Measurements from ENCODE around the gene ETHE1. TPM values are rescaled to one million over a fixed set of nuclear protein-coding genes. Genes with fewer than 3 reads are reported as not detected.

ETHE1 gene
- total RNA-seq (2014; rRNA removed; shearing (Covaris generic)), result 30.5 and 31.1 TPM in 2 replicates
- polyA plus RNA-seq (2015; cell fraction: cytosol; rRNA removed), result 20.6 and 24.7 TPM in 2 replicates
- 11.4 and 12.7 TPM in 2 replicates for polyA plus RNA-seq (2015; cell fraction: nucleus; rRNA removed)

DNA sequence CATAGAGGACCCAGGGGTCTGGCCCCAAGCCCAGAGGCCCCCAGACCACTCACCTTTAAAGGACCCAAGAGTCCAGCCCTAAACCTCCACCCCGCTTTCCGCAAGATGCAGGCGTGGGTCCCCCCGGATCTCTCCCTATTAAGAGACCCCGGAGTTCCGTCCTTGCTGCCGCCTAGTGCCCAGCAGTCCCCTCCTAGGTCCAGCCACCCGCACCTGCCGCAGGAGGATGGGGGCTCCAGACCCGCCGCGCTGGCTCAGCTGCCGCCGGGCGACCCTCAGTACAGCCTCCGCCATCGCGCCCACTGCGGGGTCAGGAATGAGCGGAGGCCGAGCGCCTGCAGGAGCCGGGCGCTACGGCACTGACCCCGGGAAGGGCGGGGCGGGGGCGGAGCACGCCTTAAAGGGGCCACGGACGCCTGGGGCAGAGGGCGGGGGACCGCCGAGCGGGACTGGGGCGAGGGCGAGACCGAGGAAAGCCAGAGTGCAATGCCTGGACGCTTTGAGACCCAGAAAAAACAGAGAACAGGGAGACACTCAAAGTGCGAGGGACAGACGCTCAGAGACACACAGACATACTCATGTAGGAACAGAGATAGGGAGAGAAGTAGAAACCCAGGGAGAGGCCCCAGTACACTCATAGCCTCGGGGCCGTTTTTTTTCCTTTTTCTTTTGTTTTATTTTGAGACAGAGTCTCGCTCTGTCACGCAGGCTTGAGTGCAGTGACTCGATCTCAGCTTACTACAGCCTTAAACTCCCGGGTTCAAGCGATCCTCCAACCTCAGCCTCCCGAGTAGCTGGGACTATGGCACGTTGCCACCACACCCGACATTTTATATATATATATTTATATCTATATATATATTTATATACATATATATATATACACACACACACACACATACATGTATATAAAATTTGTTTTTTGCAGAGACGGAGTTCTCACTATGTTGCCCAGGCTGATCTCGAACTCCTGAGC, at the start of gene ETHE1:
Gene ETHE1, minus strand, starts transcription at position 318 of the 976 bp plus-strand sequence. Its CDS starts 24 bp downstream, at position 294.
- peak; percentile 64 for DNase-seq (ENCODE audit: low read depth)

- no peak for DNase-seq (ENCODE audit: low read depth)
These were observed 49.2 kb upstream of the ETHE1 start for GRCh38 chr19:43575955-43576878.

GRCh38 chr19:43575156-43575950, 48.4 kb upstream of the ETHE1 start, which contains the start of the genes PINLYP and XRCC1:
TSS of gene PINLYP (plus strand) at chr19:43575801. CDS start at chr19:43577192, 1,391 bp downstream.
TSS of gene XRCC1 (minus strand) at chr19:43575527. CDS start at chr19:43575458, 69 bp downstream.
- peak; percentile 98 for DNase-seq (ENCODE audit: low read depth)

DNA sequence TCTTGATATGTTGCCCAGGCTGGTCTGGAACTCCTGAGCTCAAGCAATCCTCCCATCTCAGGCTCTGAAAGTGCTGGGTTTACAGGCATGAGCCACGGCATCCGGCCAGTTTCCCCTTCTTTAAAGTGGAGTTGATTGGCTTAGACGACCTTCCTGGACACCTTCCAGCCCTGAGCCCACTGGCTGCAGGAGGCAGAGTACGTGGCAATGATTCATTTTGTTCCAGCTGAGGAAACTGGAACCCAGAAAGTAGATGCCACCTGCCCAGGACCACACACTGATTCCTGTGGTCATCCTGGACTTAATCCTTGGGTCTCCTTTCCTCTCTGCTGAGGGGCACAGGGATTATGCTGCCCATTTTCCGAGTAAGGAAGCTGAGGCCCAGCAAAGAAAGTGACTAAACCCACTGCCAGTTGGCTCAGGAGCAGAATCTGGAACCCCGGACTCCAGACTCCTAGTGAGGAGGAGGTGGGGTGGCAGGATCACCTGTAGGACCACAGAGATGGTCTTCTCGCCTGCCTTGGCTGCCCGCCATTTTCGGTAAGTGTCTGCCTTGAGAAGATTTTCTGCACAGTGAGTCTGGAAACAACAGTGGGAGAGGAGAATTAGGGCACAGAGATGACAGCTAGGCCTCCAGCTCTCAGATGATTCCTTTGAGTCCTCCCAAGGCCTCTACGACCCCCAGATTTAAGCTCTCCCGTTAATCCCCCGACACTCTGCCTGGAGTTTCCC, 47.6 kb upstream of the ETHE1 start:
- peak; percentile 91 for DNase-seq (ENCODE audit: low read depth)

GRCh38 chr19:43572171-43572588, 45.2 kb upstream of the ETHE1 start:
- no peak for DNase-seq (ENCODE audit: low read depth)

DNA sequence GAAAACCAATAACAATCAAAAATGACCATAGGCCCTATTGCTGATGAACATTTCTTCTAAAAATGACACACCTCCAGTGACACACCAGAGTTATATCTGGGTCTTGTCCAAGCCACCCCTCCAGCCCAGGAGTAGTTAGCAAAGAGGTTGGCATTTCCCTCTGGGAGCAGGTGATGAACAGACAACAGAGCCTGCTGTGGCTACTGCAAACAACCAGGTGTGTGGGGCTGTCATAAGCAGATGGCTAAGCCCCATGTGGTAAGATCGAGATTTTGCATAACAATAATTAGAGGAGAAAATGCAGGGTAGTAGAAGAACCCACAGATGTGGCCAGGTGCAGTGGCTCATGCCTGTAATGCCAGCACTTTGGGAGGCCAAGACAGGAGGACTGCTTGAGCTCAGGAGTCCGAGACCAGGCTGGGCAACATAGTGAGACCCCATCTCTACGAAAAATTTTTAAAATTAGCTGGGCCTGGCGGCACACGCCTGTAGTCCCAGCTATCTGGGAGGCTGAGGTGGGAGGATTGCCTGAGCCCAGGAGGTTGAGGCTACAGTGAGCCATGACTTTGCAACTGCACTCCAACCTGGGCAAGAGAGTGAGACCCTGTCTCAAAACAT, 43.3 kb upstream of the ETHE1 start:
- no peak for DNase-seq (ENCODE audit: low read depth)

GRCh38 chr19:43569657-43570056, 42.7 kb upstream of the ETHE1 start:
- DNase-seq (ENCODE audit: low read depth), result no peak

DNA sequence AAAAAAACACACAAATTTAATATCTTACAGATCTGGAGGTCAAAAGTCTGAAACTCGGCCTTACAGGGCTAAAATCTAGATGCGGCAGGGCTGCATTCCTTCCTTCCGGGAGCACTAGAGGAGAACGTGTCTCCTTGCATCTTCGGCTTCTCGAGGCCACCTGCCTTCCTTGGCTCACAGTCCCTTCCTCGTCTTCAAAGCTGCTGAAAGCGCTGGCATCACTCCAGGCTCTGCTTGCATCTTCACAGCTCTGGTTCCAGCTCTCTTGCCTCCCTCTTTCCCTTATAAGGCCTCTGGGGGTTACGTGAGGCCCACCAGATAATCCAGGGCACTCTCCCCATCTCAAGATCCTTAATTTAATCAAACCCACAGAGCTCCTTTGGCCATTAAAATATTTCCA, 37.8 kb upstream of the ETHE1 start:
- no peak for DNase-seq (ENCODE audit: low read depth)

DNA sequence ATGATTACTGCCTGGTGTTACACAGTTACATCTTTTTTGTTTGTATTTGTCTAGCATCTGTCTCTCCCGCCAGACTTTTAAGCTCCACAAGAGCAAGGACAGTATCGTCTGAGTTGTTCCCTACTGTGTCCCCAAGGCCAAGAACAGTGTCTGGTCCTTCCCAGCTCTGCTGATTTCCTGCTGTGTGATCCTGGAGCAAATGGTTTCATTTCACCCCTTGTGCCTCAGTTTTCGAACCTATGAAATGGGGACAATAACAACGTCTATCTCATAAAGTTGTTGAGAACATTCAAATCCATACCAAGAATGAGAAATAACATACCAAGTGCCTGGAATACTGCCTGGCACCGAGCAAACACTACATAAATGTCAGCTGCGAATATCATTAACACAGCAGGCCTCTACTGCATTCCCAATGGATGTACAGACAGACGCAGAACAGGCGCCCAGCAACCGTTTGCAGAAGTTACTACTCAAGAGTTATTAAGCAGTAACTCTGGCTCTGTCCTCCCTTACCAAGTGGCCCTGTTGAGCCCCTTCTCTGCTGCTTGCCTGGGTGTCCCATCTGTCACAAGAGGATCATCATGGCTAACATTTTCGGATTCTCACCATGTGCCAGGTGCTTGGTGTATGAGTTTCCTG, 36.9 kb upstream of the ETHE1 start:
- no peak for DNase-seq (ENCODE audit: low read depth)

DNA sequence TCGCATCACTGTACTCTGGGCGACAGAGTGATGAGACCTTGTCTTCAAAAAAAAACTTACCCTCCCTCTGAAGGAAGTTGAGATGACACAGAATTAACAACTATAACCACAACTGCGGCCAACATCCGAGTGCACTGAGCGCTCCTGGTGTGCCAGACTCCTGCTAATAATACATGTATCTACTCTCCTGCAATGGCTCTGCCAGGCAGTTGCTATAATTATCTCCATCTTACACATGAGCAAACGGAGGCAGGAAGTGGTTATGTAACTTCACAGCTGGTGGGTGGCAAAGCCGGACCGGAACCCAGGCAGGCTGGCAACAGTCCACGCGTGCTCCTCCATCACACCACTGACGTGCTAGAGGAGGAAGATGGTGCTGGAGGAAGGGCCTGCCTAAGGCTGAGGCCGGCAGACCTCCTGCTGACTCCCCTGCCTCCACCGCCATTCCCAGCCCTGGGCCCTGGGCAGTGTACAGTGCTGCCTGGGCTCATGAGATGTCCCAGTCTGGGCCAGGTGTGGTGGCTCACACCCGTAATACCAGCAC, 35.8 kb upstream of the ETHE1 start:
- DNase-seq (ENCODE audit: low read depth), result peak; percentile 100

GRCh38 chr19:43562226-43562697, 35.3 kb upstream of the ETHE1 start:
- DNase-seq (ENCODE audit: low read depth), result no peak

GRCh38 chr19:43561139-43561970, 34.4 kb upstream of the ETHE1 start:
- no peak for DNase-seq (ENCODE audit: low read depth)

DNA sequence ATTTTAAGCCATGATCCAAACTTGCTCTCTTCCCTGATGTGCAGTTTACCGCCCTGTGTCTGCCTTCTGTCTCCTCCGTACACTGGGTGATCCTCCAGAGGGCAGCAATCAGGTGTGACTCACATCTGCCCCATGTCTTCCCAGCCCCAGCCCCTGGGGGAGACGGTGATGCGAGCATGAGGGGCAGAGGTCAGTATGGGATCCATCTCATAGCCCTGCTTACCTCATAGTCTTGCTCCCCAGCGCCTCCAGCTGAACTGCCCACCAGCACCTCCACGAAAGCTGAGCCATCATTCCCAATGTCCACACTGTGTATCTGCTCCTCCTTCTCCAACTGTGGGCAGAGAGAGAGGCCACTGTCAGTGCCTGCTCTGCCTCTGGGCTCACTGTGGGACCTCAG, 33.7 kb upstream of the ETHE1 start:
- DNase-seq (ENCODE audit: low read depth), result peak; percentile 34

GRCh38 chr19:43555185-43555770, 28.3 kb upstream of the ETHE1 start:
- DNase-seq (ENCODE audit: low read depth), result peak; percentile 53

DNA sequence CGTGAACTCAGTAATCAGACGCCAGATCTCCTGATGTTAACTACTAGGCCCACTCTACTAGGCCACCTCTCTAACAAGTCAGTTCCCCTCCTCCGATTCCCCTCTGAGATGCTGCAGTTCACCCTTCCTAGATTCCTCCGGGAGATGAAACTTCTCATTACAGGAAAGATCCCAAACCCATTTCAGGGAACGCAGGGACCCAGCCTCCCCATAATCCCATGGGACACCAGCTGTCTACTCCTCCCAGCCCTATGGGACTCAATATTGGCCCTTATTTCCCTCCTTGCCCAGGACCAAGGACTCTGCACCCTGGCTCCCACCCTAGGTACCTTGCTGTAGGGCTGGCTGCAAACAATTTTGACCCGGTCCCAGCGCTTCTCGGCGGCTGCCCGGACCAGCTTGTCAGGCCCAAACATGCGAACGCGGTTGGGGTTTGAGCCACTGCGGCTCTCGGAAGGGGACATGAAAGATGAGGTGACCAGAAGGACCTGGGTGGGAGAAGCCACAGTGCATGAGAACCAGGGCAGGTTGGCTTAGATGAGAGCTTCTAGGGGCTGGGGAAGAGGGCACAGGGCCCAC, 27.4 kb upstream of the ETHE1 start:
- no peak for DNase-seq (ENCODE audit: low read depth)

DNA sequence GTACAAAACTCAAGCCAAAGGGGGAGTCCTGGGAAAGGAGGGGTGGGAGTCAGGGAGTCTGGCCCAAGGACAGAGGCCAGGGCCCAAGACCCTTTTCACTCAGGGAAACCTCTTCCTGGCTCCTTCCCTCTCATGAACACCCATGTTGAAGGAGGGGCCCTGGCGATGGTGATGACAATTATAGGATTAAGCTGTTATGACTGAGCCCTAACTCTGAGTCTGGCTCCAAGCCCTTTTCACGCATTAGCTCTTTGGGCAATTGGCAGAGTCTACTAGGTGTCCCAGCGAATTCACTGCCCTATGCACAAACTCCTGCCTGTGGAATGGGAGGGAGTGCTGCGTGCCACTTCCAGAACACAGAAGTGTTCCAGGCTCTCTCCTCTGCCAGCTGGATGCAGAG, 26.7 kb upstream of the ETHE1 start:
- DNase-seq (ENCODE audit: low read depth), result no peak

DNA sequence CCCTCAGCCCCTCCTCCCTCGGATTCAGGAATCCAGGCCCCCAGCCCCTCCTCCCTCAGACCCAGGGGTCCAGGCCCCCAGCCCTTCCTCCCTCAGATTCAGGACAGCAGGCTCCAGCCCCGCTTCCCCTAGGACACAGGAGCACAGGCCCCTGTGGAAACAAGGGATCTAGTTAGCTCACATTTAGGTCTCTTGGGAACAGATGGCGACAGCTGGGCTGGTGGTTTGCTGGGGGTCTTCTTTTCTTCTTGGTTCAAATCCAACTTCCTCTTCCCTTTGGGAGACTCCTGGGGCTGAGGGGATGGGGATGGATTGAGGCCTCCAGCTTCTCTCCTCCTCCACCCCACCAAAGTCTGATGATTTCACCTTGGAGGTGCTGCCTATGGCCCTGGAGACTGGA, 25.6 kb upstream of the ETHE1 start:
- no peak for DNase-seq (ENCODE audit: low read depth)
